HCT116 (cell line): Measurements from ENCODE around the gene PI16. TPM values are rescaled to one million over a fixed set of nuclear protein-coding genes. Genes with fewer than 3 reads are reported as not detected.

Source experiments
- ATAC-seq: fragments of 200-7000 bp; cut with Tn5 transposase; 2 replicates; pipeline ENCODE4 v1.9.1; 2020; ENCODE audit warnings: mild to moderate bottlenecking, moderate library complexity
- BruUV-seq: library from RNA; stranded (reverse); fragments of 400-500 nt; replicated peaks from 2 replicates; lab custom pipeline; 2021; lab: Mats Ljungman, UMichigan
- CTCF ChIA-PET: fragments of 300-600 bp; sonication (Branson Sonifier 250); formaldehyde crosslinking; loops from one replicate; lab custom pipeline; 2021; ENCODE audit warnings: antibody characterized with exemption; lab: Charles Lee
- POLR2A ChIA-PET: fragments of 300-600, 350-600 bp; sonication (Branson Sonifier 250); formaldehyde crosslinking; loops from one replicate; lab custom pipeline; 2021; ENCODE audit warnings: antibody characterized with exemption; lab: Charles Lee
- RAD21 ChIA-PET, 2 experiments: fragments of 300-600 bp; sonication (Branson Sonifier 250); formaldehyde crosslinking; loops; one replicate each; lab custom pipeline; 2023; ENCODE audit warnings: low total read pairs in 2 of 2; ENCODE audit not compliant: uncharacterized antibody in 2 of 2, unreplicated experiment in 2 of 2, low non-redundant PET in 1 of 2; lab: Charles Lee
- DNase-seq: peaks from one replicate; pipeline ENCODE4 v3.0.0-alpha.2; 2010; ENCODE audit warnings: low read depth, low spot score
- H2AFZ ChIP-seq: fragments of 200-600 bp; shearing (Covaris generic), sonication (generic); 2 replicates; pipeline ENCODE4 v1.6.1; 2017; ENCODE audit warnings: low read depth, mixed run types, mixed read lengths, antibody characterized with exemption, low read length; ENCODE audit not compliant: poor library complexity, severe bottlenecking
- H3K27ac ChIP-seq: 2 replicates; pipeline ENCODE4 v1.5.1; 2012; ENCODE audit warnings: low read depth, low read length
- H3K27me3 ChIP-seq: fragments of 200-600 bp; sonication (generic); 2 replicates; pipeline ENCODE4 v1.6.1; 2016; ENCODE audit warnings: mixed run types, low read length, mixed read lengths; ENCODE audit not compliant: insufficient read depth
- H3K36me3 ChIP-seq, 2 experiments: fragments of 200-500 bp in 1 of 2; fragments of 200-600 bp in 1 of 2; sonication (Bioruptor generic) in 1 of 2; sonication (generic) in 1 of 2; 2 replicates each; pipeline versions ENCODE4 v1.5.1 to v1.6.1; 2014 to 2016; ENCODE audit warnings: low read length in 2 of 2, inconsistent platforms in 1 of 2, mixed read lengths in 1 of 2, mixed run types in 1 of 2; ENCODE audit not compliant: insufficient read depth in 2 of 2, control insufficient read depth in 1 of 2
- H3K4me1 ChIP-seq, 2 experiments: fragments of 200-600 bp in 1 of 2; sonication (generic) in 1 of 2; 2 replicates each; pipeline versions ENCODE4 v1.5.1 to v1.6.1; 2012 to 2017; ENCODE audit warnings: low read length in 2 of 2, inconsistent platforms in 1 of 2, mild to moderate bottlenecking in 1 of 2, mixed read lengths in 1 of 2, mixed run types in 1 of 2, moderate library complexity in 1 of 2; ENCODE audit not compliant: insufficient read depth in 2 of 2, control insufficient read depth in 1 of 2
- H3K4me2 ChIP-seq: fragments of 200-600 bp; sonication (generic); 2 replicates; pipeline ENCODE4 v1.6.1; 2017; ENCODE audit warnings: mixed run types, low read length, mixed read lengths
- H3K4me3 ChIP-seq, 2 experiments: fragments of 200-600 bp in 1 of 2; sonication (generic) in 1 of 2; replicated peaks in 1 of 2; 2 replicates each; pipeline ENCODE4 v1.5.1; 2011 to 2016; ENCODE audit warnings: low read length in 2 of 2, control low read depth in 1 of 2, low read depth in 1 of 2, mild to moderate bottlenecking in 1 of 2, mixed read lengths in 1 of 2, mixed run types in 1 of 2
- H3K79me2 ChIP-seq: fragments of 200-600 bp; sonication (generic); 2 replicates; pipeline ENCODE4 v1.6.1; 2017; ENCODE audit warnings: mild to moderate bottlenecking, mixed run types, low read length, moderate library complexity, mixed read lengths; ENCODE audit not compliant: insufficient read depth
- H3K9ac ChIP-seq: fragments of 200-600 bp; sonication (generic); 2 replicates; pipeline ENCODE4 v1.6.1; 2016; ENCODE audit warnings: low read length, mixed read lengths
- H3K9me2 ChIP-seq: fragments of 200-600 bp; sonication (generic), shearing (Covaris generic); 2 replicates; pipeline ENCODE4 v1.6.1; 2017; ENCODE audit warnings: mixed run types, mild to moderate bottlenecking, moderate library complexity; ENCODE audit not compliant: insufficient read depth
- H3K9me3 ChIP-seq, 2 experiments: fragments of 200-500 bp in 1 of 2; fragments of 200-600 bp in 1 of 2; sonication (Bioruptor generic) in 1 of 2; sonication (generic) in 1 of 2; 2 replicates each; pipeline ENCODE4 v1.6.1; 2014 to 2017; ENCODE audit warnings: low read length in 2 of 2, mixed read lengths in 2 of 2, inconsistent platforms in 1 of 2, low read depth in 1 of 2, mild to moderate bottlenecking in 1 of 2, mixed run types in 1 of 2, moderate library complexity in 1 of 2; ENCODE audit not compliant: control insufficient read depth in 1 of 2, insufficient read depth in 1 of 2
- H4K20me1 ChIP-seq: fragments of 200-600 bp; sonication (generic), shearing (Covaris generic); 2 replicates; pipeline ENCODE4 v1.6.1; 2017; ENCODE audit warnings: mixed run types, mild to moderate bottlenecking, moderate library complexity; ENCODE audit not compliant: insufficient read depth
- CBX3 ChIP-seq: IDR thresholded peaks from 2 replicates; pipeline ENCODE4 v1.6.1; 2012; ENCODE audit warnings: low read depth
- EGR1 ChIP-seq: IDR thresholded peaks from 2 replicates; pipeline ENCODE4 v1.6.1; 2012; ENCODE audit warnings: low read depth
- EZH2phosphoT487 ChIP-seq: fragments of 200-600 bp; IDR thresholded peaks from 2 replicates; pipeline ENCODE4 v1.6.1; 2018; ENCODE audit warnings: antibody characterized with exemption, borderline replicate concordance
- ZNF274 ChIP-seq: fragments of 200-500 bp; sonication (Bioruptor generic); IDR thresholded peaks from 2 replicates; pipeline ENCODE4 v1.6.1; 2014; ENCODE audit warnings: mild to moderate bottlenecking, low read depth, low read length, inconsistent platforms
- intact Hi-C: fragments of 100-400 bp; cut with micrococcal nuclease; formaldehyde crosslinking; loops from 2 replicates; pipeline ENCODE4 v1.10.0; 2022
- total RNA-seq: library from RNA; stranded (reverse); gene quantifications from one replicate; pipeline ENCODE4 v1.2.1, GENCODE V29; 2021; ENCODE audit not compliant: unreplicated experiment

The PI16 gene
- total RNA-seq, 1 experiment from 2014 or later, result 0.59 TPM

DNA sequence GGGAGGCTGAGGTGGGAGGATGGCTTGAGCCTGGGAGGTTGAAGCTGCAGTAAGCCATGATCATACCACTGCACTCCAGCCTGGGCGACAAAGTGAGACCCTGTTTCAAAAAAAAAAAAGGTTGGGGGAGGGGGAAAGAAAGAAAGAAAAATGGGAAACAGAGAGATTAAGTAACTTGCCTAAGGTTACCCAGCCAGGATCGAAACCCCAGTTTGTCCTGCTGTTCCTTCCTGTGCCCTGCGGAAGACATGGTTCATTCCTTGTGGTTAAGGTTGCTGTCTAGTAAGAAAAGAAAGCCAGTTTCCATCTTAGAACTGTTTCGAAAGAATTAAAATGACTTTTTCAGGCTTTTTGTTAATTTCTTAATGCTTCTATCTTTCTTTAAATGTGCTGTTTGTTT is 38.9 kb upstream of the PI16 start:
- Histone ChIP-seq H3K9me3 (no peaks in the 10 kb centered on the region), H3K9me2 (no peaks in the 10 kb centered on the region), H3K79me2 (no peaks in the 10 kb centered on the region), H3K4me2 (peak overlapping the region; percentile 22), H3K4me3 (no peak overlapping the region), H2AFZ (no peak overlapping the region), H3K27me3 (no peaks in the 10 kb centered on the region), H3K4me1 (peaks cover 24 to 58% of the 10 kb centered on the region in 2 experiments), H4K20me1 (no peaks in the 10 kb centered on the region), H3K27ac (no peak overlapping the region), H3K9ac (no peak overlapping the region), H3K36me3 (peaks cover 6 to 7% of the 10 kb centered on the region in 2 experiments; a peak in 3 of 4 replicates)
- intact Hi-C loops, result loop anchor here (10.0 kb wide), 1 partner anchor 289 kb away; no protein-coding TSS in a partner anchor
- ChIA-PET RAD21 (no interaction called here), CTCF (interaction anchor here (0.8 to 1.4 kb wide), 2 partner anchors 41 to 103 kb away, joined by 3 read pairs; partner anchors contain the start of gene PPIL1), POLR2A (no interaction called here)
- TF ChIP-seq EZH2phosphoT487 (no peak), ZNF274 (no peak)
- no TSS peak for BruUV-seq
- no peak for DNase-seq
- no peak for ATAC-seq

DNA sequence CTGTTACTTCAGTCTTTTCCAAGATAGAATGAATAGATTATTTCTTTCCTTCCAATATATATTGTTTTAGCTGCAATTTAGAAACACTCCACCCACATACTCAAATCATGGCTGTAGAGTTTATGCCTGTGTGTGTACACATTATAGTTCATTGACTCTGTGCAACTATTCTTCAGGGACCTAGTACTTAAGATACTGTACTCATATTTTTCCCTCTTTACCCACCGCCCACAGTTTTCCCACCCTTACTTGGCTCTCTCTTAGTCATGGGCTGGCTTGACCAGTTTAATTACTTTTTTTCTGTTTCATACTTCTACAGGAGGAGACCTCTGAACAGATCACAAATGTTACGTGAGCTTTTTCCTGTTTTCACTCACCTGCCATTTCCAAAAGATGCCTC is 38.4 kb upstream of the PI16 start:
- ChIA-PET POLR2A (no interaction called here), RAD21 (no interaction called here)
- H3K27ac ChIP-seq, result no peak overlapping the region
- H3K27me3 ChIP-seq, result no peaks in the 10 kb centered on the region
- no peak for ATAC-seq
- no peak overlapping the region for H3K4me3 ChIP-seq
- H3K9me2 ChIP-seq, result no peaks in the 10 kb centered on the region
- intact Hi-C loops, result loop anchor here (10.0 kb wide), 1 partner anchor 289 kb away; no protein-coding TSS in a partner anchor
- H3K4me1 ChIP-seq, result peaks cover 24 to 58% of the 10 kb centered on the region in 2 experiments
- TF ChIP-seq CBX3, result no peak
- peak; percentile 36; the same call in 1 of the 2 replicates for TF ChIP-seq EGR1
- TF ChIP-seq, all 23 proteins: peak for 1
- Histone ChIP-seq H3K36me3 (peaks cover 6 to 7% of the 10 kb centered on the region in 2 experiments; a peak in 3 of 4 replicates), H2AFZ (no peak overlapping the region), H3K4me2 (peak overlapping the region; percentile 22), H3K9me3 (no peaks in the 10 kb centered on the region), H3K79me2 (no peaks in the 10 kb centered on the region), H3K9ac (no peak overlapping the region), H4K20me1 (no peaks in the 10 kb centered on the region)
- CTCF ChIA-PET, result no interaction called here
- no TSS peak for BruUV-seq
- DNase-seq, result no peak
